ENCODE results near the gene RASSF4.

DNA sequence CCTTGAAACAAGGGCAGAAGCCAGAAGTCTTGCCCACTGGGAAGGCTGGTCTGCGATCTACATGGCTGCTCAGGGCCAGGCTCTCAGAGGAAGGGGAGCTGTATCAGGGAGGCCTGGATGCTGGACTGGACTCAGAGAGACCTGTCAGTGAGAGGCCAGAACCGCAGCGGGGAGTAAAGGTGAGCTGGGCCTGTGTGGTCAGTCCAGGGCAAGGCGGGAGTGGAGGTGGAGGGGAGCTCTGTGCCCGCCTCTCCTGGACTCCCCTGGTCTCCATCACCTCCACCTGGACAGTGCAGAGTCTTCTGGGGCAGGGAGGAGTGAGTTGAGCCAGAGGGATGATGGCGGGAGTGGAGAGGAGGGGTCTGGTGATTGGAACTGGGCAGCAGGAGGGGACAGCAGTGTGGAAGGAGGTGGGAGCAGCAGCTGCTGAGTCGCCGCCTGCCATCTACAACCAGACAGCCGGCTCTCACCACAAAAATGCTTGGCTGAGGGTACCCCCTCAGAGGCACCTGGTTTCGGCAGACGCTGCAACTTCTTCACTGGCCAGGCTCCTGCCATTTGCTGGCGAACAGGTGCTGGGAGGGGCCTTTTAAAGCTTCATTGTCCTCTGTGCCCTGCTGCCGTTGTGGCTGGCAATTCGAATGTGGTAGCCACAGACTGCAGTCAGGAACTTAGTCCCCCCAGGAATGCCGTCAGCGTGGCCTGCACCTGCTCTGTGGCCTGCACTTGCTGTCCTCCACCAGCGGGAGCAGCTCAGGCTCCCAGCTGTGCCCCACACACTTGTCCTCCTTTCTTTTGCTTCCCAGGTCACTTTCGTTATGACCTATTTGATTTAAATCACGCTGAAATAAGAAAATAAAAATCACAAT lies 3.5 kb downstream of the RASSF4 start:
- no peak for TF ChIP-seq ZNF274 (IDR thresholded peaks at IDR 0.05; ENCODE audit: low read depth, low read length)
- TF ChIP-seq YY1 (IDR thresholded peaks at IDR 0.05; ENCODE audit: insufficient read depth, insufficient read length) = no peak

Measured in NT2/D1 (cell line).